HL-60 (cell line): ENCODE results near the gene MBTPS2.

Source experiments
- DNase-seq, 2 experiments: peaks; one replicate each; pipeline ENCODE4 v3.0.0-alpha.2; 2010 to 2020; ENCODE audit warnings: low read depth in 1 of 2, low spot score in 1 of 2
- H3K27ac ChIP-seq: fragments of 250-450 bp; sonication (Bioruptor Pico); replicated peaks from 2 replicates; pipeline ENCODE4 v1.5.1; 2020; ENCODE audit warnings: mild to moderate bottlenecking, moderate library complexity
- H3K27me3 ChIP-seq: fragments of 250-450 bp; sonication (Bioruptor Pico); 2 replicates; pipeline ENCODE4 v1.5.1; 2021; ENCODE audit warnings: mild to moderate bottlenecking, moderate library complexity; ENCODE audit not compliant: insufficient read depth, poor library complexity, severe bottlenecking
- H3K4me3 ChIP-seq: replicated peaks from 2 replicates; pipeline ENCODE4 v1.5.1; 2011; ENCODE audit warnings: mild to moderate bottlenecking, control low read depth, low read length; ENCODE audit not compliant: insufficient read depth
- GABPA ChIP-seq: IDR thresholded peaks from 2 replicates; pipeline ENCODE4 v1.6.1; 2012; ENCODE audit warnings: low read depth
- POLR2AphosphoS5 ChIP-seq: IDR thresholded peaks from 2 replicates; pipeline ENCODE4 v1.6.1; 2012; ENCODE audit warnings: low read depth
- REST ChIP-seq: IDR thresholded peaks from 2 replicates; pipeline ENCODE4 v1.6.1; 2012; ENCODE audit warnings: low read depth; ENCODE audit not compliant: insufficient replicate concordance
- SPI1 ChIP-seq: IDR thresholded peaks from 2 replicates; pipeline ENCODE4 v1.6.1; 2012; ENCODE audit warnings: low read depth, mild to moderate bottlenecking, borderline replicate concordance
- TF ChIP-seq, protein P1 (sequence below): IDR thresholded peaks from one replicate; pipeline ENCODE4 v1.5.1; 2011; ENCODE audit warnings: low read length, control low read depth, inconsistent platforms; ENCODE audit not compliant: insufficient read depth

MBTPS2 gene

DNA sequence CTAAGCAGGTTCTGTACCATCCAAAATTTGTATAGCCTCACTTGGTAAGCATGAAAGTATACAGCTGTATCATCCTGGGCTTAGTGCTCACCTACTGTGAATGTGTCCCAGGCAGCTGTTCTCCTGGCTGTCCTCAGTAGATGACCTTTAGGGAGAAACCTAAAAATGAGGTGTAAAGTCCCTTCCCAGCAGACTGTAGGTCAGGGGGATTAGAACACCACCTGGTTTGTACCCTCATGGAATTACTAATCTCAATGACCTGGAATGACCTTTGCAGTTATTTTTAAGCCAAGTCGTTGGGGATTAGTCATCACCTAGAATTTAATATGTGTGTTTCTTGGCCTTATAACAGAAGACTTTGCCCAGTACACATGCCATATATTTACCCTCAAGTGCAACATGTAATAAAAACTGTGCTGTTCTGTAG lies 39.1 kb upstream of the MBTPS2 start:
- H3K27me3 ChIP-seq: no peaks in the 10 kb centered on the region
- H3K4me3 ChIP-seq: no peak overlapping the region
- no peak for DNase-seq
- H3K27ac ChIP-seq: no peak overlapping the region
- TF ChIP-seq, protein P1, sequence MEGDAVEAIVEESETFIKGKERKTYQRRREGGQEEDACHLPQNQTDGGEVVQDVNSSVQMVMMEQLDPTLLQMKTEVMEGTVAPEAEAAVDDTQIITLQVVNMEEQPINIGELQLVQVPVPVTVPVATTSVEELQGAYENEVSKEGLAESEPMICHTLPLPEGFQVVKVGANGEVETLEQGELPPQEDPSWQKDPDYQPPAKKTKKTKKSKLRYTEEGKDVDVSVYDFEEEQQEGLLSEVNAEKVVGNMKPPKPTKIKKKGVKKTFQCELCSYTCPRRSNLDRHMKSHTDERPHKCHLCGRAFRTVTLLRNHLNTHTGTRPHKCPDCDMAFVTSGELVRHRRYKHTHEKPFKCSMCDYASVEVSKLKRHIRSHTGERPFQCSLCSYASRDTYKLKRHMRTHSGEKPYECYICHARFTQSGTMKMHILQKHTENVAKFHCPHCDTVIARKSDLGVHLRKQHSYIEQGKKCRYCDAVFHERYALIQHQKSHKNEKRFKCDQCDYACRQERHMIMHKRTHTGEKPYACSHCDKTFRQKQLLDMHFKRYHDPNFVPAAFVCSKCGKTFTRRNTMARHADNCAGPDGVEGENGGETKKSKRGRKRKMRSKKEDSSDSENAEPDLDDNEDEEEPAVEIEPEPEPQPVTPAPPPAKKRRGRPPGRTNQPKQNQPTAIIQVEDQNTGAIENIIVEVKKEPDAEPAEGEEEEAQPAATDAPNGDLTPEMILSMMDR: no peak

DNA sequence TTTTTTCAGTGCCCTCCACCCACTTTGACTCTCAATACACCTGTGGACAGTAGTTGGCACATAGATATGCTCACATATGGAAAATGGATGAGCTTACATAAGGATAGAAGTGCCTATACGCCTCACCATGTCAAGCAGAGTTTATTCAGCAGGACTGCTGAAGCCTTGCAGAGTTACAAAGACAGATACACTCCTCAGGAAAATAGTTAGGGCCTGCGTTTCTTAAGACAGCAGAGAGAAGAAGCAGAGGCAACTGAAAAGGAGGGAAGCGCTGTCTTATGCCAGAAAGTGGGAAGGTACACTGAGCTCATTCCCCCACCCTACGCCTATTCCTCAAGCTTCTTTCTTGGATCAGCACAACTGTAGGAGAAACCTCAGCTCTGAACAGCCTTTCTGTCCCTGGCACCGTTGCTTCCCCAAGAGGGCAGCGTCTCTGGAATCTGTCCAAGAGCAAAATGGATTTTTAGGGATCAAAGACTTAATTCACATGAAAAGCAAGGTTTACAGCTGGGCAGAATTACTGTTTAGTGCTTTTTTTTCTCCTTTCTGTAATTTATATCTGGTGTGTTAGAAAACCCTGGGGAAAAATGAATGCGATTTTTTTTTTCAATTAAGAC lies 37.3 kb upstream of the MBTPS2 start:
- no peak for DNase-seq
- H3K4me3 ChIP-seq: no peak overlapping the region
- H3K27me3 ChIP-seq: no peaks in the 10 kb centered on the region
- no peak overlapping the region for H3K27ac ChIP-seq
- no peak for TF ChIP-seq GABPA
- TF ChIP-seq, protein P1: no peak
- no peak for TF ChIP-seq REST
- TF ChIP-seq POLR2AphosphoS5: no peak

- no peak overlapping the region for H3K27ac ChIP-seq
- TF ChIP-seq, protein P1: no peak
- TF ChIP-seq SPI1 (no peak), GABPA (no peak), REST (no peak), POLR2AphosphoS5 (no peak)
- DNase-seq: no peak
- no peak overlapping the region for H3K4me3 ChIP-seq
- no peaks in the 10 kb centered on the region for H3K27me3 ChIP-seq
Measured at GRCh38 chrX:21802839-21803238, 36.6 kb upstream of the MBTPS2 start.

- DNase-seq: no peak
- Histone ChIP-seq H3K27me3 (no peaks in the 10 kb centered on the region), H3K27ac (no peak overlapping the region), H3K4me3 (no peak overlapping the region)
- TF ChIP-seq SPI1 (no peak), REST (no peak), GABPA (no peak), POLR2AphosphoS5 (no peak)
- TF ChIP-seq, protein P1: no peak
Measured at GRCh38 chrX:21806691-21807090, 32.7 kb upstream of the MBTPS2 start.
